Activated T-cell treated with anti-CD3 and anti-CD28 coated beads, Interleukin-2, amount 50 U/mL, for 4 hours (primary cell): ENCODE data around the gene ATP10B. TPM values are rescaled to one million over a fixed set of nuclear protein-coding genes. Genes with fewer than 3 reads are reported as not detected.

Experiments
- ATAC-seq, 2 donors: fragments of 200-7000 bp; cut with Tn5 transposase; one replicate each; pipeline ENCODE4 v1.10.0; 2021
- DNase-seq: peaks from one replicate; pipeline ENCODE4 v3.0.0-alpha.2; 2020
- H3K27me3 Mint-ChIP-seq: one replicate; pipeline ENCODE4 v1.8.0; 2021; ENCODE audit warnings: low read depth, mixed read lengths
- H3K36me3 Mint-ChIP-seq: one replicate; pipeline ENCODE4 v1.8.0; 2022; ENCODE audit warnings: mixed read lengths; ENCODE audit not compliant: insufficient read depth
- H3K4me1 Mint-ChIP-seq: one replicate; pipeline ENCODE4 v1.8.0; 2021; ENCODE audit warnings: low read depth, mixed read lengths
- H3K4me3 Mint-ChIP-seq: one replicate; pipeline ENCODE4 v1.8.0; 2021; ENCODE audit warnings: mild to moderate bottlenecking, moderate library complexity, mixed read lengths
- H3K9me3 Mint-ChIP-seq: one replicate; pipeline ENCODE4 v1.8.0; 2021; ENCODE audit warnings: mixed read lengths
- total RNA-seq, 3 donors: library from RNA; stranded (reverse); gene quantifications; one replicate each; pipeline ENCODE4 v1.2.1, GENCODE V29; 2021

The ATP10B gene
- total RNA-seq, 3 donors from 2014 or later = 0.05 to 0.15 (median 0.08) TPM

DNA sequence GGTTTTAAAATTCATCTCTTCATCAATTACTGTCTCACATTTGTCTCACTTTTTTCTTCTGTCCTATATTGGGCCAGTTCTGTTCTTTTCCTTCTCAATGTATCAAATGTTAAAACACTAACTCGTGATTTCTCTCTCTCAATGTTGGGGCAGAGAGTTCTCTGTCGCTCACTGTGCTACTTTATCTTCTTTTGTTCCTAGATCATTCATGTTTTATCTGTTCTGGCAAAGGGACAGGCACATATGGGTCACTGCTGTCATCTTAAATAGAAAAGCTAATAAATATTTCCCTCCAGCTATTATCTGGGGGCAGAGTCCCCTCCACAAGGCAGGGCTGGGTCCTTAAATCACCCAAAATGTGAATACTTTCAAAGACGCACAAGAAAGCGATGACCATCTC, 216.3 kb downstream of the ATP10B start:
- no peak for DNase-seq
- no peaks in the 10 kb centered on the region for H3K4me1 Mint-ChIP-seq
- H3K36me3 Mint-ChIP-seq = no peaks in the 10 kb centered on the region
- no peaks in the 10 kb centered on the region for H3K9me3 Mint-ChIP-seq
- no peak for ATAC-seq
- H3K27me3 Mint-ChIP-seq = peaks cover 7% of the 10 kb centered on the region
- no peak overlapping the region for H3K4me3 Mint-ChIP-seq

DNA sequence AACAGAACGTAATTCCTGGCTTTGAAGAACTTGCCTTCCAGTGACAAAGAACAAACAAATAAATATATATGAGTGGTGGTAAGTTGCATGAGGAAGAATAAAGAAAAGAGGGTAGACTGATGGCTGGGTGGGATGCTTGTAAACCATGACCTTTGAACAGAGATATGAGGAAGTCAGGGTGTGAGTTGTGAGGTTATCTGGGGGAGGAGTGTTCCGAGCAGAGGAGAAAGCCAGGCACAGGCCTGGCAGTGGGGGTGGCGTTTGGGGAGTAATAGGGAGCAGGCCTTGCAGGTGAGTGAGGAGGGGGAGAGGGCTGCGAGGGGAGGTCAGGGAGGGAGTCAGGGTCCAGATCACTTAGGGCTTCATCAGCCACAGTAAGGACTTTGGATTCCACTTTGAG, 217.0 kb downstream of the ATP10B start:
- H3K36me3 Mint-ChIP-seq = no peaks in the 10 kb centered on the region
- DNase-seq (no peak), ATAC-seq (no peak)
- no peak overlapping the region for H3K4me3 Mint-ChIP-seq
- no peaks in the 10 kb centered on the region for H3K4me1 Mint-ChIP-seq
- peaks cover 7% of the 10 kb centered on the region for H3K27me3 Mint-ChIP-seq
- no peaks in the 10 kb centered on the region for H3K9me3 Mint-ChIP-seq

DNA sequence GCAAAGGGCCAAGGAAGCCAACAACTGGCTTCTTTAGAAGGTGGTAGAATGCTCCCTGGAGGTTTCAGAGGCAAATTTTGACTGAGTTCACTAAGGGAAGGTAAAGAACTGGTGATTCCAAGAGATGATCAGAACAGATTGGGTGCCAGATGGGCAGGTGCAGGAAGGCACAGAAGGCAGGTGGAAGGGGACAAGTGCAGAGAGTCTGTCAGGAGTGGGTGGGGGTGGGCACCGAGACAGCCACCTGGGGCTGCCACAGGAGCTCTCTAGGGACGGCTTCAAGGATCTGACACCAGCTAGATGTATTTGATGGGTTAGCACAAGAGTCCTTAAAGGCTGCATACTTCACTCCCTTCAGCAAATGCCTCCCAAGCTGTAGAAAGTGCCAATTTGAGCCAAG, 223.0 kb downstream of the ATP10B start:
- H3K4me1 Mint-ChIP-seq = no peaks in the 10 kb centered on the region
- peaks cover 16% of the 10 kb centered on the region for H3K27me3 Mint-ChIP-seq
- no peak for DNase-seq
- no peak for ATAC-seq
- no peaks in the 10 kb centered on the region for H3K36me3 Mint-ChIP-seq
- no peaks in the 10 kb centered on the region for H3K9me3 Mint-ChIP-seq
- no peak overlapping the region for H3K4me3 Mint-ChIP-seq

DNA sequence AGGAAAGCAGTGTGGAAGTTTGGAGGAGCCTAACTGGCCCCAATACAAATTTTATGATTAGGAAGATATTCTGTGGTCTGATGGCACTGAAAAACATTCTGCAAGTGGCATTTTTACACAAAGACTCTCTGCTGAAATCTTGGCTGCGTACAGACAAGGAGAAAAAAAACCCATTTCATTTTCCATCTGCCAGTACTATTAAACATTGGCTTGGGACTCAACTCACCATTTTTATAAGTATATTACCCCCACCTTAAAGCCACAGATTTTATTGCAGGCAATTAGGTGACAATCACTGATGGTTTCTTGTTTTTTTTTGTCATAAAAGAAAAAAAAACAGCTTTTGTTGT, 223.4 kb downstream of the ATP10B start:
- no peaks in the 10 kb centered on the region for H3K4me1 Mint-ChIP-seq
- ATAC-seq = no peak
- H3K9me3 Mint-ChIP-seq = no peaks in the 10 kb centered on the region
- no peak overlapping the region for H3K4me3 Mint-ChIP-seq
- no peak for DNase-seq
- H3K27me3 Mint-ChIP-seq = peaks cover 17% of the 10 kb centered on the region
- no peaks in the 10 kb centered on the region for H3K36me3 Mint-ChIP-seq

DNA sequence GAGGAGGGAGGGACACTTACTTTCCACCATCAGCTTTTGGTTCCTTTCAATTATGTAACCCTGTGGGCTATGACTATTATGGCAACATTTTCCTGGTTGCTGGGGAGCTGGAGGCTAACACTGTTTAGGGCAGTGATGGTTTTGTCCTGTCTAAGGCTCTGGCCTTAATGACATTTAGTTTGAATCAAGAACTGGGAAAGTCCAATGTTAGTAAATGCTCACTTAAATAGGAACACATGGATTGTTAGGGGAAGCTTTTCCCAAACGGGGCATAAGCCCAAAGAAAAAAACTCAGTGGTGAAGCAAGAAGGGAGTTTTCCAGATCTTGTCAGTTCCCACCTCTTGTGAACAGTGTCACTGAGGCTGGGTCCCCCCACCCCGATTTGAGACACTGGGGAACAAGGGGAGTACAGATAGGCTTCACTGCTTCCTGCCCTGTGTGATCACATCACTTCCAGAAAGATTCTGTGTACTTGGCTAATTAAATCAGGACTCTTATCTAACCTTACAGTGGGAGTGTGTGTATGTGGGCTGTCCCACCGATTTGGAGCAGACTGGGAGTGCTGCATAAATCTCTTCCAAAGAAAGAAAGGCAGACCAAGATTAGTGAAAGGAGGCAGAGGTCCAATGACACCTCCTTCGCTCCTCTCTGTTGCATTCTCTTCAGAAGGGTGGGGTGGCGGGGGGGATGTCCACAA, 223.9 kb downstream of the ATP10B start:
- Mint-ChIP-seq H3K4me1 (no peaks in the 10 kb centered on the region), H3K36me3 (no peaks in the 10 kb centered on the region), H3K27me3 (peaks cover 17% of the 10 kb centered on the region), H3K9me3 (no peaks in the 10 kb centered on the region), H3K4me3 (no peak overlapping the region)
- ATAC-seq = no peak
- DNase-seq = no peak

DNA sequence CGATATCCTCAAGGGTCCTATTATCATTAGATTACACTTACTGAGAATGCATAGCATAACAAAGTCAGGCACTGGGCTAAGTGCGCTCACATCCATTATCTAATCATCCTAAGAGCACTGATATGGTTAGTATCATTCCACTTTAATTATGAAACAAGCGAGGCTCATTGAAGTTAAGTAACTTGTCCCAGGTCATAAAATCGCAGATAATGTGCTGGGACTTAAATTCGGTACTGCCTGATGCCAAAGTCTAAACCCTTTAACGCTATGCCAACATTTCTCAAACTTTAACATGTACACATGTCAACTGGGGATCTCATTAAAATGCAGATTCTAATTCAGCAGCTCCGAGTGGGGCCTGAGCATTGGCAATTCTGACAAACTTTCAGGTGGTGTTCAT, 225.7 kb downstream of the ATP10B start:
- ATAC-seq (no peak), DNase-seq (no peak)
- H3K4me3 Mint-ChIP-seq = no peak overlapping the region
- no peaks in the 10 kb centered on the region for H3K4me1 Mint-ChIP-seq
- no peaks in the 10 kb centered on the region for H3K36me3 Mint-ChIP-seq
- no peaks in the 10 kb centered on the region for H3K9me3 Mint-ChIP-seq
- peaks cover 22% of the 10 kb centered on the region for H3K27me3 Mint-ChIP-seq

DNA sequence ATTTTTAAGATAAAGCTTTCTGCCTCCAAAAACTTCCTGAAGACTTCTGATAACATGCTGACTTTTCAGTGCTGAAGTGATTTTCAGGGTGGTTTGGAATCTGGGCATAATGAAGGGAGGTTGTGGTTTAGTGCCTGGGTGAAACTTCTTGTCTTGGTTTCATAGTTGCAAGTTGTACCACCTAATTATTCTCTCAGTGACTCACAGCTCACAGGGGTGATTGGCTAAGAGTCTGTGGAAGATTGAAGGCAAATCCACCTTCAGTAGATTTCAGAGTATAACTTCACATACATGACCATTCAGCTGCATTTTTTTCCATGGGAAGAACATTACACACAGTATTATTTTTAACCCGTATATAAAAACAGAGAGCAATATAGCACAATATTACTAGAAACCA, 230.5 kb downstream of the ATP10B start:
- Mint-ChIP-seq H3K9me3 (no peaks in the 10 kb centered on the region), H3K36me3 (no peaks in the 10 kb centered on the region), H3K4me3 (no peak overlapping the region), H3K4me1 (no peaks in the 10 kb centered on the region), H3K27me3 (peaks cover 16% of the 10 kb centered on the region)
- ATAC-seq (no peak), DNase-seq (no peak)

DNA sequence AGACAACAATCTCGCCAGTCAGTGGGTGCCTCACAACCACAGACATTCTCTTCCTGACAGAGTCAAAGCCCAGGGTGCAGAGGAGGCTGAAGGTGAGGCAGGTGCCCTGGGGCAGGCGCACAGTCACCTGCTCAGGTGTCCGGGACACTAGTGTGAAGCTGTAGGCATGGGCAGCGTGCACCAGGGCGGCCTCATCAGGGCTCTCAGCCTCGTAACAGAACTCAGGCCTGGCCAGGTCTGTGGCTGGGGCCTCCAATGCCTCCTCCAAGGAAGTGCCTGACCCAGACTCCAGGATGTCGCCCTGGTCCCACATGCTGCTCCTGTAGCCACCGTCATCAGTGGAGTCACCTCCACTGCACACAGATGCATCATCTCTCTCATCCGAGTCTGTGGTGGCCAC, 231.6 kb downstream of the ATP10B start:
- Mint-ChIP-seq H3K9me3 (no peaks in the 10 kb centered on the region), H3K27me3 (peaks cover 16% of the 10 kb centered on the region), H3K4me3 (no peak overlapping the region), H3K36me3 (no peaks in the 10 kb centered on the region), H3K4me1 (no peaks in the 10 kb centered on the region)
- DNase-seq = no peak
- no peak for ATAC-seq

DNA sequence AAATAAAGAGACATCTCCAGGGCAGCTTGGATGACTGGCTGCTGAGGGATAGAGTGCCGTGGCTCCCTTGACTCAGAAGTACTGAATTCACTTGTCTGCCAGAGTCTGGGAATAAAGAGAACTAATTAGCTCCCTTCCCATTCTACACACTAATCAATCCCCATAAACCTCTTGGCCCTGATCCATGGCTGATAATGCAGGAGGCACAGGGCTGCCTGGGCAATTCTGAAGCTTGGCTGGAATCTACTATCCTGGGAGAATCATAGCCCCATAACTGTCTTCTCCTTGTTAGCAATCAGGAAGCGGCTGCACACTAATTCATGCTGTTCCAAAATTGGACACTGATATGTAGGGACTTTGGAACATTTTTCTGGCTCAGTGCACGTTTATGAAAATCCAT, 232.6 kb downstream of the ATP10B start:
- DNase-seq (no peak), ATAC-seq (no peak)
- H3K9me3 Mint-ChIP-seq = no peaks in the 10 kb centered on the region
- no peaks in the 10 kb centered on the region for H3K4me1 Mint-ChIP-seq
- no peak overlapping the region for H3K4me3 Mint-ChIP-seq
- peaks cover 11% of the 10 kb centered on the region for H3K27me3 Mint-ChIP-seq
- H3K36me3 Mint-ChIP-seq = no peaks in the 10 kb centered on the region

DNA sequence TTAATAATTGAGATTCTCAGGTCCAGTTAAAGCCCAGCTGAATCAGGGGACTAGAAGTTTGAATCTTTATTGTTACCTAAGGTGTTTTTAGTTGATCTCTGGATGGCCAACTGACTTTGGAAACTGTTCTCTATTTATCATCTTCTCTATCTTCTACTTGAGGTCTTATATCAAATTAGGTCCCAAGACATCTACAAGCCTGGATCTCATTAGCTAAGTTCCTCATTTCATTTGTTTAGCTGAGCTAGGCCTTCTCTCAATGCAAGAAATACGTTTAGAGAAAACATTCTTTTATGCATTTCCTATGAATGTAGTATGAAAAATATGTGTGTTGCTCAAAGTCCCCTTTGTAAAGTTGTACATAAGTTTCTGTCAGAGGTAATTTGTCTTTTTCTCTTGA, 233.7 kb downstream of the ATP10B start:
- Mint-ChIP-seq H3K4me3 (no peak overlapping the region), H3K9me3 (no peaks in the 10 kb centered on the region), H3K4me1 (no peaks in the 10 kb centered on the region), H3K27me3 (peaks cover 7% of the 10 kb centered on the region), H3K36me3 (no peaks in the 10 kb centered on the region)
- ATAC-seq = no peak
- DNase-seq = no peak

DNA sequence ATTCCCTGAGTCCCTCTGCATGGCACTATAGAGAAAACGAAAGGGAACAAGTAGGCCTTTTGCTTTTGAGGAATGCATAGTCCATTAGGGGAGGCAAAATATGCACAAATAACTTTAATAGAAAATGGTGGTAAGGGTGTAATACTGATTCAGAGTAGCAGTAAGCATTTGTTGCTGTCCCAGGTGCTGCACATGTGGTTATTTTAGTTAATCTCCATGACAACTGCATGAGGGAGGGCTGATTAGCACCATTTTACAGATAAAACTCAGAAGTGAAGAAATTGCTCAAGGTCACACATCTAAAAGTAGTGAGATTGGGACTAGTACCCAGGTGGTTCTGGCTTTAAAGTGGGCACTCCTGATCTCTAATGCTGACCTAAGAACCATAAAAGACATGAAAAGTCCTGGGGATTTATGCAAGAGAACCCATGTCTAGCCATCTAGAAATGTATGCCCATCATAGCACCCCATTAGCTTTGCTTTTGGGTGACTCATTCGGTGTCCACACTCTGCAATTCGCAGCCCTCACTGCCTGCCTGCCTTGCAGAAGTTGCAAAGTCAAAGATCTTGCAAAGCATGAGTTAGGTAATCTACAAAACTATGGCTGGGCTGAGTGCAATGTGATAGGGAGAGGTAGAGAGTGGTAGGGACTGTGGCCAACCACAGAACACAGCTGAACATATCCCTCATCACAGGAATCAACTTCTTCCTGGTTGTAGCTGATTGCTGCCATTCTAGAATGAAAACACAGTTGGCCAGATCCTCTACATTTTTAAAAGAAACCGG, 235.1 kb downstream of the ATP10B start:
- Mint-ChIP-seq H3K9me3 (no peaks in the 10 kb centered on the region), H3K36me3 (no peaks in the 10 kb centered on the region), H3K4me3 (no peak overlapping the region), H3K27me3 (peaks cover 2% of the 10 kb centered on the region), H3K4me1 (no peaks in the 10 kb centered on the region)
- DNase-seq (no peak), ATAC-seq (no peak)

DNA sequence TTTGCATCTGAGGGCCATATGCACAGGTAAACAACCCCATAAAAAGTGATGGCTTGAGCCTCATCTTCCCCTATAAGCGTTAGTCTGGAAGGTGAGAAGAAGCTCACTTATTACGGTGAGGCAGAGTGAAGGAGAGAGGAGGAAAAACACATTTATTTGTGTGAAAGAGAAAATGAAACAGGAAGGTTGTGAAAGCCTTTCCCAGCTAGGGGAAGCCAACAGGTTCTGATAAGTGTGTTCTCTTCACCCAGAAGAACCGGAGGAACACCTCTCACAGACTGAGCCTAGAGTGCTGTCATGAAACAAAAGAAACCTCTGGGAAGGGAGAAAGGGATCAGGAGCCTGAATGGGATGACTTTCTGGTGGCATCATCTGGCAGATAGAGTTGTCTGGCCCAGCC, 237.9 kb downstream of the ATP10B start:
- Mint-ChIP-seq H3K27me3 (no peaks in the 10 kb centered on the region), H3K4me3 (no peak overlapping the region), H3K36me3 (no peaks in the 10 kb centered on the region), H3K9me3 (no peaks in the 10 kb centered on the region), H3K4me1 (no peaks in the 10 kb centered on the region)
- ATAC-seq = no peak
- DNase-seq = no peak

DNA sequence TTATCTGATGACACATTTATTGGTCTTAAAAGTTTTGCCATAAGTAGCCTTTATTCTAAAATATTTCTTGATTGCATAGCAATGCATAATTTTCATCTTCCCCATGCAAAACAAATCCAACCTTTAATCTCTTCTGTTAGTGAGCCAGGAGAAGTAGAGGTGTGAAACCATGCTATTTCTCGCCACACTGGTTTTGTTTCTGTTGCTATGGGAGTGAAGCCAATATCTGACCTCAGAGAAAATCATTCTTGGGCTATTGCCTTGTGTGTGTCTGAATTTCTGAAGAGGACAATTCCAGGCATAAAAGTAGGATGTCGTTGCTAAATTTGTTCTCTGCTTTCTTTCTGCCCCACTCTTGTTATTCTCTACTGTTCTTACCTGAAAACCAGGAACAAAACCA, 246.7 kb downstream of the ATP10B start:
- no peaks in the 10 kb centered on the region for H3K27me3 Mint-ChIP-seq
- no peak for DNase-seq
- H3K36me3 Mint-ChIP-seq = no peaks in the 10 kb centered on the region
- no peaks in the 10 kb centered on the region for H3K4me1 Mint-ChIP-seq
- H3K9me3 Mint-ChIP-seq = no peaks in the 10 kb centered on the region
- ATAC-seq = no peak
- no peak overlapping the region for H3K4me3 Mint-ChIP-seq

DNA sequence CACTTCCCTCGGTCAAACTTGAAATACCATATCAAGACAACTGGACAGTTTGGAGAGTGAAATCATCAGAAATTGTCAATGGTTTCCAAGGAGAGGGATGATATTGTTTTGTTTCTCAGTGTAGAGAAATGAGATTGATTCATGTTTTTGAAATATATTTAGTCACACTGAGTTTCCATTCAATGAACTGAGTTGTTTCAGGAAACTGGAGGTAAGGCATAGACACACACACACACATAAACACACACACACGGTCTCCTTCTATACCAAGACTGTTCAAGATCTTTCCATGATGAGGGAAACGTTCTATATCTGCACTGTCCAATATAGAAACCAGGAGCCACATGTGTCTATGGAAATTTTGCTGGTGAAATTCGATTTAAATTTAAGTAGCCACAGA, 247.5 kb downstream of the ATP10B start:
- no peaks in the 10 kb centered on the region for H3K4me1 Mint-ChIP-seq
- DNase-seq (no peak), ATAC-seq (no peak)
- H3K27me3 Mint-ChIP-seq = no peaks in the 10 kb centered on the region
- H3K36me3 Mint-ChIP-seq = no peaks in the 10 kb centered on the region
- H3K9me3 Mint-ChIP-seq = no peaks in the 10 kb centered on the region
- no peak overlapping the region for H3K4me3 Mint-ChIP-seq

DNA sequence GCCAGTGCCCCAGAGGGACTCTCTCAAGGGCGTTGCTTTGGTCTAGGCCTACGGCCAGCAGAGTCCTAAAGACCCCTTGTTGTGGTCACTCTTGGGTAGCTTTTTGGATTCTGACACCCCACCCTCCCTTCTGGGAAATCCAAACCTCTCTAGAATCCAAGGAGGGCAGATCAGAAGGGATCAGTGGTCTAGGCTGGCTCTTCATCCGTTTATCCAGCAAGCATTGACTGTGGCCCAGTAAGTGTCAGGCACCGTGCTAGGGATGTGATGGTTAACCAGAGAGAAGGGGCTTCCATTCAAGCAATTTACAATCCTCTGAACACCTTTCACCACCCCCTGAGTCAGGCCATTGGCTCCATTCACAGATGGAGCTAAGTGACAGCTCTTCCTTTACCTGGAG, 249.3 kb downstream of the ATP10B start:
- Mint-ChIP-seq H3K27me3 (no peaks in the 10 kb centered on the region), H3K9me3 (no peaks in the 10 kb centered on the region), H3K36me3 (no peaks in the 10 kb centered on the region), H3K4me1 (no peaks in the 10 kb centered on the region), H3K4me3 (no peak overlapping the region)
- no peak for ATAC-seq
- no peak for DNase-seq
